ENCODE results near the gene NR6A1. TPM values are rescaled to one million over a fixed set of nuclear protein-coding genes. Genes with fewer than 3 reads are reported as not detected.

The NR6A1 gene
- total and polyA plus RNA-seq, 4 experiments from 2014 or later = 0.06 TPM; not detected in 3

- Mint-ChIP-seq H3K9me3 (no peaks in the 10 kb centered on the region), H3K4me3 (no peak overlapping the region), H3K27ac (no peak overlapping the region), H3K27me3 (peaks cover 8 to 15% of the 10 kb centered on the region in 2 donors), H3K4me1 (no peaks in the 10 kb centered on the region), H3K36me3 (no peaks in the 10 kb centered on the region)
- H3K4me3 ChIP-seq (ENCODE audit: low read length in 2 of 2) = no peak overlapping the region
- DNase-seq = no peak
- ChIA-PET CTCF (ENCODE audit: partially characterized antibody) (no interaction called here), POLR2A (ENCODE audit: partially characterized antibody) (no interaction called here)
- H3K27me3 ChIP-seq (ENCODE audit: insufficient read depth, low read length) = no peaks in the 10 kb centered on the region
- H3K9me3 ChIP-seq (ENCODE audit: control insufficient read depth in 1 of 2, low read length in 2 of 2) = no peaks in the 10 kb centered on the region
- intact Hi-C loops (cut with micrococcal nuclease) = no loop called here
- no peak overlapping the region for H3K27ac ChIP-seq (ENCODE audit: low read depth, low read length)
- H3K4me1 ChIP-seq (ENCODE audit: insufficient read depth, low read length) = no peaks in the 10 kb centered on the region
- H3K36me3 ChIP-seq (ENCODE audit: insufficient read depth, low read length) = no peaks in the 10 kb centered on the region
Measured at GRCh38 chr9:124602632-124603031, 168.5 kb downstream of the NR6A1 start.

GRCh38 chr9:124602204-124602603 lies 168.9 kb downstream of the NR6A1 start:
- Mint-ChIP-seq H3K36me3 (no peaks in the 10 kb centered on the region), H3K4me3 (no peak overlapping the region), H3K27ac (no peak overlapping the region), H3K27me3 (peaks cover 11 to 18% of the 10 kb centered on the region in 2 donors), H3K4me1 (no peaks in the 10 kb centered on the region), H3K9me3 (no peaks in the 10 kb centered on the region)
- no peak for DNase-seq
- Histone ChIP-seq H3K4me3 (ENCODE audit: low read length in 2 of 2) (no peak overlapping the region), H3K4me1 (ENCODE audit: insufficient read depth, low read length) (no peaks in the 10 kb centered on the region), H3K27ac (ENCODE audit: low read depth, low read length) (no peak overlapping the region), H3K27me3 (ENCODE audit: insufficient read depth, low read length) (no peaks in the 10 kb centered on the region), H3K9me3 (ENCODE audit: control insufficient read depth in 1 of 2, low read length in 2 of 2) (no peaks in the 10 kb centered on the region), H3K36me3 (ENCODE audit: insufficient read depth, low read length) (no peaks in the 10 kb centered on the region)
- ChIA-PET POLR2A (ENCODE audit: partially characterized antibody) (no interaction called here), CTCF (ENCODE audit: partially characterized antibody) (interaction anchor here (0.9 kb wide), 1 partner anchor 16 kb away, joined by 3 read pairs; no protein-coding TSS in a partner anchor)
- intact Hi-C loops (cut with micrococcal nuclease) = no loop called here

- Histone ChIP-seq H3K4me1 (ENCODE audit: insufficient read depth, low read length) (no peaks in the 10 kb centered on the region), H3K27me3 (ENCODE audit: insufficient read depth, low read length) (no peaks in the 10 kb centered on the region), H3K4me3 (ENCODE audit: low read length in 2 of 2) (no peak overlapping the region), H3K27ac (ENCODE audit: low read depth, low read length) (no peak overlapping the region), H3K36me3 (ENCODE audit: insufficient read depth, low read length) (no peaks in the 10 kb centered on the region), H3K9me3 (ENCODE audit: control insufficient read depth in 1 of 2, low read length in 2 of 2) (no peaks in the 10 kb centered on the region)
- H3K4me3 Mint-ChIP-seq = no peak overlapping the region
- POLR2A ChIA-PET (ENCODE audit: partially characterized antibody) = no interaction called here
- H3K27ac Mint-ChIP-seq = no peak overlapping the region
- no peak for DNase-seq
- no peaks in the 10 kb centered on the region for H3K9me3 Mint-ChIP-seq
- H3K36me3 Mint-ChIP-seq = no peaks in the 10 kb centered on the region
- peaks cover 24 to 26% of the 10 kb centered on the region in 2 donors for H3K27me3 Mint-ChIP-seq
- intact Hi-C loops (cut with micrococcal nuclease) = no loop called here
- CTCF ChIA-PET (ENCODE audit: partially characterized antibody) = no interaction called here
- H3K4me1 Mint-ChIP-seq = no peaks in the 10 kb centered on the region
Measured at GRCh38 chr9:124600407-124600806, 170.7 kb downstream of the NR6A1 start.

GRCh38 chr9:124599121-124599795 lies 171.9 kb downstream of the NR6A1 start:
- peaks cover 28 to 30% of the 10 kb centered on the region in 2 donors for H3K27me3 Mint-ChIP-seq
- H3K4me3 Mint-ChIP-seq = no peak overlapping the region
- H3K9me3 Mint-ChIP-seq = no peaks in the 10 kb centered on the region
- Histone ChIP-seq H3K36me3 (ENCODE audit: insufficient read depth, low read length) (no peaks in the 10 kb centered on the region), H3K27me3 (ENCODE audit: insufficient read depth, low read length) (no peaks in the 10 kb centered on the region), H3K9me3 (ENCODE audit: control insufficient read depth in 1 of 2, low read length in 2 of 2) (no peaks in the 10 kb centered on the region), H3K4me3 (ENCODE audit: low read length in 2 of 2) (no peak overlapping the region), H3K27ac (ENCODE audit: low read depth, low read length) (no peak overlapping the region), H3K4me1 (ENCODE audit: insufficient read depth, low read length) (no peaks in the 10 kb centered on the region)
- H3K27ac Mint-ChIP-seq = no peak overlapping the region
- ChIA-PET CTCF (ENCODE audit: partially characterized antibody) (interaction anchor here (0.9 kb wide), 1 partner anchor 18 kb away, joined by 3 read pairs; no protein-coding TSS in a partner anchor), POLR2A (ENCODE audit: partially characterized antibody) (no interaction called here)
- DNase-seq = no peak
- H3K36me3 Mint-ChIP-seq = no peaks in the 10 kb centered on the region
- intact Hi-C loops (cut with micrococcal nuclease) = no loop called here
- no peaks in the 10 kb centered on the region for H3K4me1 Mint-ChIP-seq

- H3K4me1 ChIP-seq (ENCODE audit: insufficient read depth, low read length) = no peaks in the 10 kb centered on the region
- no peak overlapping the region for H3K4me3 ChIP-seq (ENCODE audit: low read length in 2 of 2)
- ChIA-PET CTCF (ENCODE audit: partially characterized antibody) (no interaction called here), POLR2A (ENCODE audit: partially characterized antibody) (no interaction called here)
- Mint-ChIP-seq H3K36me3 (no peaks in the 10 kb centered on the region), H3K27ac (no peak overlapping the region), H3K4me1 (no peaks in the 10 kb centered on the region), H3K27me3 (peaks cover 28 to 32% of the 10 kb centered on the region in 2 donors), H3K4me3 (no peak overlapping the region), H3K9me3 (no peaks in the 10 kb centered on the region)
- DNase-seq = no peak
- intact Hi-C loops (cut with micrococcal nuclease) = no loop called here
- no peaks in the 10 kb centered on the region for H3K27me3 ChIP-seq (ENCODE audit: insufficient read depth, low read length)
- H3K27ac ChIP-seq (ENCODE audit: low read depth, low read length) = no peak overlapping the region
- no peaks in the 10 kb centered on the region for H3K9me3 ChIP-seq (ENCODE audit: control insufficient read depth in 1 of 2, low read length in 2 of 2)
- no peaks in the 10 kb centered on the region for H3K36me3 ChIP-seq (ENCODE audit: insufficient read depth, low read length)
Measured at GRCh38 chr9:124598048-124598447, 173.1 kb downstream of the NR6A1 start.

- Mint-ChIP-seq H3K4me1 (no peaks in the 10 kb centered on the region), H3K27me3 (peaks cover 26 to 32% of the 10 kb centered on the region in 2 donors), H3K36me3 (no peaks in the 10 kb centered on the region), H3K27ac (no peak overlapping the region), H3K9me3 (no peaks in the 10 kb centered on the region), H3K4me3 (no peak overlapping the region)
- ChIA-PET POLR2A (ENCODE audit: partially characterized antibody) (no interaction called here), CTCF (ENCODE audit: partially characterized antibody) (interaction anchor here (1.0 kb wide), 1 partner anchor 21 kb away, joined by 4 read pairs; no protein-coding TSS in a partner anchor)
- DNase-seq = no peak
- Histone ChIP-seq H3K27ac (ENCODE audit: low read depth, low read length) (no peak overlapping the region), H3K9me3 (ENCODE audit: control insufficient read depth in 1 of 2, low read length in 2 of 2) (no peaks in the 10 kb centered on the region), H3K4me3 (ENCODE audit: low read length in 2 of 2) (no peak overlapping the region), H3K27me3 (ENCODE audit: insufficient read depth, low read length) (no peaks in the 10 kb centered on the region), H3K4me1 (ENCODE audit: insufficient read depth, low read length) (no peaks in the 10 kb centered on the region), H3K36me3 (ENCODE audit: insufficient read depth, low read length) (no peaks in the 10 kb centered on the region)
- intact Hi-C loops (cut with micrococcal nuclease) = no loop called here
Measured at GRCh38 chr9:124596172-124596839, 174.8 kb downstream of the NR6A1 start.

- no peaks in the 10 kb centered on the region for H3K9me3 ChIP-seq (ENCODE audit: control insufficient read depth in 1 of 2, low read length in 2 of 2)
- Mint-ChIP-seq H3K36me3 (no peaks in the 10 kb centered on the region), H3K27ac (no peak overlapping the region), H3K27me3 (peaks cover 28 to 32% of the 10 kb centered on the region in 2 donors), H3K4me3 (no peak overlapping the region), H3K4me1 (no peaks in the 10 kb centered on the region), H3K9me3 (no peaks in the 10 kb centered on the region)
- H3K36me3 ChIP-seq (ENCODE audit: insufficient read depth, low read length) = no peaks in the 10 kb centered on the region
- no peak overlapping the region for H3K4me3 ChIP-seq (ENCODE audit: low read length in 2 of 2)
- H3K4me1 ChIP-seq (ENCODE audit: insufficient read depth, low read length) = no peaks in the 10 kb centered on the region
- ChIA-PET CTCF (ENCODE audit: partially characterized antibody) (no interaction called here), POLR2A (ENCODE audit: partially characterized antibody) (no interaction called here)
- H3K27me3 ChIP-seq (ENCODE audit: insufficient read depth, low read length) = no peaks in the 10 kb centered on the region
- no peak overlapping the region for H3K27ac ChIP-seq (ENCODE audit: low read depth, low read length)
- no peak for DNase-seq
- intact Hi-C loops (cut with micrococcal nuclease) = no loop called here
Measured at GRCh38 chr9:124595743-124596142, 175.4 kb downstream of the NR6A1 start.
